Thoracic aorta (tissue), 2 donors: Measurements from ENCODE around the gene PPP1R13B. TPM values are rescaled to one million over a fixed set of nuclear protein-coding genes. Genes with fewer than 3 reads are reported as not detected.

ENCODE experiments used
- ATAC-seq: fragments of 150-250 bp; one replicate; pipeline ENCODE4 v1.8.0; 2017; ENCODE audit warnings: low read depth; ENCODE audit not compliant: insufficient number of reproducible peaks, low FRiP score
- DNase-seq: peaks from one replicate; pipeline ENCODE4 v3.0.0-alpha.2; 2020; ENCODE audit warnings: low spot score
- H3K27ac ChIP-seq, 2 donors: fragments of 200-600 bp; sonication (generic); 1 replicate in 1 of 2; 2 replicates in 1 of 2; pipeline ENCODE4 v1.5.1; 2016; ENCODE audit warnings: mild to moderate bottlenecking in 2 of 2, moderate library complexity in 2 of 2
- H3K27me3 ChIP-seq: fragments of 200-600 bp; sonication (generic); replicated peaks from 2 replicates; pipeline ENCODE4 v1.6.0; 2016; ENCODE audit warnings: mild to moderate bottlenecking; ENCODE audit not compliant: insufficient read depth
- H3K36me3 ChIP-seq: fragments of 200-600 bp; sonication (generic); one replicate; pipeline ENCODE4 v1.5.1; 2016
- H3K4me1 ChIP-seq, 2 donors: fragments of 200-600 bp; sonication (generic); 1 replicate in 1 of 2; 2 replicates in 1 of 2; pipeline versions ENCODE4 v1.5.1 to v1.6.0; 2016; ENCODE audit warnings: low read depth in 2 of 2, mild to moderate bottlenecking in 1 of 2; ENCODE audit not compliant: control insufficient read depth in 1 of 2
- H3K4me3 ChIP-seq: fragments of 200-600 bp; sonication (generic); 2 replicates; pipeline ENCODE4 v1.5.1; 2016; ENCODE audit warnings: mild to moderate bottlenecking
- H3K9me3 ChIP-seq: fragments of 200-600 bp; sonication (generic); 2 replicates; pipeline ENCODE4 v1.5.1; 2016
- total RNA-seq, 2 donors: library from RNA; depleted of rRNA; stranded (reverse); fragments of >200 nt; gene quantifications; one replicate each; pipeline versions ENCODE4 v1.1.0 to v1.2.3, GENCODE V29; 2016
- TF ChIP-seq, protein P1 (sequence below): fragments of 200-600 bp; sonication (generic); IDR thresholded peaks from one replicate; pipeline ENCODE4 v1.5.1; 2019; ENCODE audit warnings: antibody characterized with exemption

PPP1R13B gene
- total RNA-seq, 2 donors from 2014 or later, result 10.7 to 15.3 TPM

DNA sequence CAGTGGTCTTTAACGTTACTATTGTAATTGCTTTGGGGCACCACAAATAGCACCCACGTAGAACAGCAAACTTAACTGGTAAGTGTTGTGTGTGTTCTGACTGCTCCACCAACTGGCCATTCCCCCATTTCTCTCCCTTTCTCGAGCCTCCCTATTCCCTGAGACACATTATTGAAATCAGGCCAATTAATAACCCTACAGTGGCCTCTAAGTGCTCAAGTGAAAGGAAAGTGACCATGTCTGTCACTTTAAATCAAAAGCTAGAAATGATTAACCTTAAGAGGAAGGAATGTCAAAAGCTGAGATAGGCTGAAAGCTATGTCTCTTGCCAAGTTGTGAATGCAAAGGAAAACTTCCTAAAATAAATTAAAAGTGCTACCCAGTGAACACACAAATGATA lies 22.3 kb downstream of the PPP1R13B start:
- TF ChIP-seq, protein P1, sequence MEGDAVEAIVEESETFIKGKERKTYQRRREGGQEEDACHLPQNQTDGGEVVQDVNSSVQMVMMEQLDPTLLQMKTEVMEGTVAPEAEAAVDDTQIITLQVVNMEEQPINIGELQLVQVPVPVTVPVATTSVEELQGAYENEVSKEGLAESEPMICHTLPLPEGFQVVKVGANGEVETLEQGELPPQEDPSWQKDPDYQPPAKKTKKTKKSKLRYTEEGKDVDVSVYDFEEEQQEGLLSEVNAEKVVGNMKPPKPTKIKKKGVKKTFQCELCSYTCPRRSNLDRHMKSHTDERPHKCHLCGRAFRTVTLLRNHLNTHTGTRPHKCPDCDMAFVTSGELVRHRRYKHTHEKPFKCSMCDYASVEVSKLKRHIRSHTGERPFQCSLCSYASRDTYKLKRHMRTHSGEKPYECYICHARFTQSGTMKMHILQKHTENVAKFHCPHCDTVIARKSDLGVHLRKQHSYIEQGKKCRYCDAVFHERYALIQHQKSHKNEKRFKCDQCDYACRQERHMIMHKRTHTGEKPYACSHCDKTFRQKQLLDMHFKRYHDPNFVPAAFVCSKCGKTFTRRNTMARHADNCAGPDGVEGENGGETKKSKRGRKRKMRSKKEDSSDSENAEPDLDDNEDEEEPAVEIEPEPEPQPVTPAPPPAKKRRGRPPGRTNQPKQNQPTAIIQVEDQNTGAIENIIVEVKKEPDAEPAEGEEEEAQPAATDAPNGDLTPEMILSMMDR, result no peak

DNA sequence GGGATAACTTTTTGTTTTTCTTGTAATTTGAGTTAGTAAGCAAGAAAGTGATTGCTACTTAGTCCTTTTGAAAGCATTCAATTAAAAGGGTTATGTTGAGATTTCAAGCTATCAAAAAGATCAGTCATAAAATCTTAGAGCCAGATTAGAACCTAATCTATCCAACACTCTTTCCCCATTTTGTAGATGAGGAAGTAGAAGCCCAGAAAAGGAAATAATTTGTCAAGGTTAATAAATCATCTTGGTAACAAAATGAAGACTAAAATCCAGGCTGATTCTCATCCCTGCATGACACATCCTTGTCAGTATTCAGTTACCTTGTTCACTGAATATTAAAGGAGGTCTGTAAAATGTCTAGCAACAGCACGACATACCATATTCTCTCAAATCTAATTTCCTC lies 26.5 kb downstream of the PPP1R13B start:
- TF ChIP-seq, protein P1, result no peak
- ATAC-seq (no peak), DNase-seq (no peak)
- Histone ChIP-seq H3K27me3 (no peaks in the 10 kb centered on the region), H3K4me3 (no peak overlapping the region), H3K27ac (no peak overlapping the region), H3K36me3 (no peaks in the 10 kb centered on the region), H3K4me1 (peaks cover 9 to 15% of the 10 kb centered on the region in 2 donors), H3K9me3 (no peaks in the 10 kb centered on the region)

More for the DNA sequence above, 22.3 kb downstream of the PPP1R13B start:
- Histone ChIP-seq H3K27me3 (no peaks in the 10 kb centered on the region), H3K27ac (no peak overlapping the region), H3K36me3 (no peaks in the 10 kb centered on the region), H3K9me3 (no peaks in the 10 kb centered on the region), H3K4me1 (peaks cover 11 to 12% of the 10 kb centered on the region in 2 donors), H3K4me3 (no peak overlapping the region)
- no peak for ATAC-seq
- no peak for DNase-seq

DNA sequence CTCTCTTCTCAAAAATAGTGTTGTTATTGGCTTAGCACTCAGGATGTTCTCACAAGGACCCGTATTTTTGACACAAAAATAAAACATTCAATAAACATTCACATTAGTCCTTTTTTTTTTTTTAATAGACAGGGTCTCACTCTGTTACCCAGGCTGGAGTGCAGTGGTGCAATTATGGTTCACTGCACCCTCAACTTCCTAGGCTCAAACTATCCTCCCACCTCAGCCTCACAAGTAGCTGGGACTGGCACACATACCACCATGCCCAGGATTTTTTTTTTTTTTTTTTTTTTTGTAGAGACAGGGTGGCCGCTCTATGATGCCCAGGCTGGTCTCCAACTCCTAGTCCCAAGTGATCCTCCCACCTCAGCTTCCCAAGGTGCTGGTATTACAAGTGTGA lies 27.0 kb downstream of the PPP1R13B start:
- Histone ChIP-seq H3K4me3 (peak overlapping the region; percentile 53), H3K36me3 (no peaks in the 10 kb centered on the region), H3K27ac (no peak overlapping the region), H3K4me1 (peaks cover 9 to 15% of the 10 kb centered on the region in 2 donors), H3K27me3 (no peaks in the 10 kb centered on the region), H3K9me3 (no peaks in the 10 kb centered on the region)
- no peak for DNase-seq
- no peak for ATAC-seq
- TF ChIP-seq, protein P1, result no peak

DNA sequence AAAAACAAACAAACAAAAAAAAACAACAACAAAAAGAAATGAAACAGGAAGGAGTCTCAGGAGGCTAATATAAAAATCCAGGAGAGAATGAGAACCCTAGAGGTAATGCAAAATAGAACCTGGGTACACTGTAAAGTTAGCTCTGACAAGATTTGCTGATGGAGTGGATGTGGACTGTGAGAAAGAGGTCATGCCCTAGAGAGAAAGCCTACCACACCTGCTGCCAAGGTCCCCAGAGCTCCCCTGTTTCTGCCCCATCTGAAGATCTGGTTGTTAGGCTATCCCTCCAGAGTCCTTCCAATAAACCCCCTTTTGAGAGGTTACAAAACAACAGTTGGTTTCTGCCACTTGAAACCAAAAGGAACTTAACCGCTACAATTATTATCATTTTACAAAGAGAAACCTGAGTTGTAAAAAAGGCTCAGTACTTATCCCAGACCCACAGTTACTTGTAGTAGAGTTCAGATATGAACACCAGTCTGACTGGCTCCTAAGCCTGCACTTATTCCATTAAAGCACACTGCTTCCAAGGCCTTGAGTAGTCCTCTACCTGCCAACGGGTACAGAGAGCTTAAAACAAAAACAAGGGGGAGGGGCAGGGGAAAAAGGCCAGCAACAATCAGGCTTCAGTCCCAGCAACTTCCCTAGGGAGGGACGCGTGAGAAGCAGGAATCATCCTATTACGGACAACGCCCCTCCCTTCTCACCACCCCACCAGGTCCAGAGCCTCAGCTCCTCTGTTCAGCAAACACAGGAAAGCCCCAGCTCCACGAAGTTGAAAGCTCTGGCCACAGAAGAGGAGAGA lies 27.7 kb downstream of the PPP1R13B start:
- ATAC-seq, result no peak

DNA sequence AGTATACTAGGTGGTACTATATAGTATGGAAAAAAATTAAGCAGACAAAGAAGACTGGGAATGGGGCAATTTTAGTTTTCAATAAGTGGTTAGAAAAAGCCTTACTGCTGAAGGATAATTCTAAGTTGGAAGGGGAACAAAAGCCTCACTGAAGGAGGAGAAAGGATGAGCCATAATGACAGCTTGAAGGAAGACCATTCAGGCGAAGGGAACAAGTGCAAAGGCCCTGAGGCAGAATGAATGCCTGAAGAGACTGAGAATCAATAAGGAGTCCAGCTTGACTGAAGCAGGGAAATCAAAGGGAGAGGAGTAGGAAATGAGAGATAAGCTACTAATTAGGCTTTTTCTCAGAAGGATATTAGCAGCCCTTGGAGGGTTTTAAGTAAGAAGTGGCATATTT lies 28.5 kb downstream of the PPP1R13B start:
- Histone ChIP-seq H3K4me1 (peaks cover 9 to 15% of the 10 kb centered on the region in 2 donors), H3K27me3 (no peaks in the 10 kb centered on the region), H3K27ac (no peak overlapping the region), H3K36me3 (no peaks in the 10 kb centered on the region), H3K9me3 (no peaks in the 10 kb centered on the region), H3K4me3 (no peak overlapping the region)
- TF ChIP-seq, protein P1, result no peak
- ATAC-seq (no peak), DNase-seq (no peak)

More for the DNA sequence above, 27.7 kb downstream of the PPP1R13B start:
- Histone ChIP-seq H3K4me3 (peak overlapping the region; percentile 53), H3K36me3 (no peaks in the 10 kb centered on the region), H3K27me3 (no peaks in the 10 kb centered on the region), H3K9me3 (no peaks in the 10 kb centered on the region), H3K27ac (no peak overlapping the region), H3K4me1 (peaks cover 9 to 15% of the 10 kb centered on the region in 2 donors)
- TF ChIP-seq, protein P1, result no peak
- no peak for DNase-seq
